ENCODE results near the gene CD109.
"Not testable (repeated sequence)": the region's sequence is repeated elsewhere in the genome, so short reads cannot be mapped to it uniquely, and the experiment has no call there.

DNA sequence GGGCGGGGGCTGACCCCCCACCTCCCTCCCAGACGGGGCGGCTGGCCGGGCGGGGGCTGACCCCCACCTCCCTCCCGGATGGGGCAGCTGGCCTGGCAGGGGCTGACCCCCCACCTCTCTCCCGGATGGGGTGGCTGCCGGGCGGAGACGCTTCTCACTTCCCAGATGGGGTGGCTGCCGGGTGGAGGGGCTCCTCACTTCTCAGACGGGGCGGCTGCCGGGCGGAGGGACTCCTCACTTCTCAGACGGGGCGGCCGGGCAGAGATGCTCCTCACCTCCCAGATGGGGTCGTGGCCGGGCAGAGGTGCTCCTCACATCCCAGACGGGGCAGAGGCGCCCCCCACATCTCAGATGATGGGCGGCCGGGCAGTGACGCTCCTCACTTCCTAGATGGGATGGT lies 155.0 kb downstream of the CD109 start:
- not testable (repeated sequence) for TF ChIP-seq CTCF (IDR thresholded peaks at IDR 0.05; ENCODE audit: poor library complexity); EZH2 (IDR thresholded peaks at IDR 0.05; ENCODE audit: borderline replicate concordance); EZH2phosphoT487 (IDR thresholded peaks at IDR 0.05; ENCODE audit: low read depth, severe bottlenecking, unreplicated experiment)

All from hepatocyte (in vitro differentiated cells).